ENCODE results near the gene OTUD5.

Gene OTUD5

DNA sequence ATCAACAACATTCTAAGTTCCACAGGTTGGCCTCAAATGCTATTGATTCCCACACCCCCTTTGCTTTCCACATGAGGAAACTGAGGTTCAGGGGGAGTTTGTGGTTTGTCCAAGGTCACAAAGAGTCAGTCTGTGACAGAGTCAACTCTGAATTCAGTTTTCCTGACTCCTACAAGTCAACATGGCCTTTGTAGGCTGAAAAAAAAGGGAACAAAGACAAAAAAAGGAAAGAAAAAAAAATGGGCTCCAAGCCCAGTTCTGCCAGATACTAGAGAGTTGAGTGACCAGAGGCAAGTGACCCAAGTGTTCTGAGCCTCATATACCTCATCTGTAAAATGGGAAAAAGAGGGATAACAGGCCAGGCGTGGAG, 22.1 kb downstream of the OTUD5 start:
- no peak for DNase-seq

DNA sequence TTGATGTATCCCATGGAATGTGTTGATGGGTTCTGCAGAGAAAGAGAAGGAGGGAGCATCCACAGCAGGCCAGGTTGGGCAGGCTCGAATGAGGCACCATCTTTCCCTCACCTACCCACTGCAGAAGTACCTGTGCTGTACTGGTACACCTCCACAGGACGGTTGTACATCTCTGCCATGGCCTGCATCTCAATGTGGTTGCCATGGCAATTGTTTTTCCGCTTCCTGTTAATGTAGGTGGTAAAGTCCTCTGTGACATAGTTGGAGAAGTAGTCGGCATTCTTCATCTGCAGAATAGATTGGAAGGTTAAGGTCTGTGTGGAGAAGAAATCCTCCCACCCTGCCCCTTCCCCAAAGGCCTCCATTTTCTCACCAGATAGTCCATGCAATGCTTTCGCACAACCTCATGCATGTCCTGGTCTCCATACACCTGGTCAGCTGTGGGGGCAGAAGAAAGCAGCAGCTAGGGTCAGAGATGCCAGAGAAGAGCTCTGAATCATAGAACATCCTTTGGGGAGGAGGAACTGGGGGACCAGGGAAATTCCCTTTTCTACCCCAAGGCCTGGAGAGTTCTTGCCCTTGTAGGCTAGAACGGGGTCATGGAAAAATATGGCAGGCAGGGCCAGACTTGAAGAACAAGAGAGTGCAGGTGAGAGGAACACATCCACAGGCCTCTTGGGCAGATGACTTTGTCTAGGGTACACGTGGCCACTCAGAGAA, 22.7 kb downstream of the OTUD5 start:
- DNase-seq, result no peak

DNA sequence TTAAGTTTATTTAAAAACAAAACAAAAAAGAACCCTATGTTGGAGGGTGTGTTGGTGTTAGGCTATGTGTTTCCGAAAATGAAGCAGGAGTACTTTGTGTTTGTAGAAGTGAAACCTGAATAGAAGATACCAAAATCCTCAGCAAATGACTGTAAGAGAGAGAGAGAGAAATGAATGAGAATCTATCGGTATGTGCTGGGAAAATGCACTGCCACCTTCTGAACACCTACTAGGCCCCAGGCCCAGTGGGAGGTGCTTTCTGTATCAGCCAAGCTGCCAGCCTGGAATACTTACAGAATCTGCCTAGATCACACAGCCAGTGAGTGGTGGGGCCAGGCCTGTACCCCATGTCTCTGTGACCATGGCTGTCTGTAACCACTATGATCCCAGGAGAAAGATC, 23.6 kb downstream of the OTUD5 start:
- DNase-seq, result no peak

DNA sequence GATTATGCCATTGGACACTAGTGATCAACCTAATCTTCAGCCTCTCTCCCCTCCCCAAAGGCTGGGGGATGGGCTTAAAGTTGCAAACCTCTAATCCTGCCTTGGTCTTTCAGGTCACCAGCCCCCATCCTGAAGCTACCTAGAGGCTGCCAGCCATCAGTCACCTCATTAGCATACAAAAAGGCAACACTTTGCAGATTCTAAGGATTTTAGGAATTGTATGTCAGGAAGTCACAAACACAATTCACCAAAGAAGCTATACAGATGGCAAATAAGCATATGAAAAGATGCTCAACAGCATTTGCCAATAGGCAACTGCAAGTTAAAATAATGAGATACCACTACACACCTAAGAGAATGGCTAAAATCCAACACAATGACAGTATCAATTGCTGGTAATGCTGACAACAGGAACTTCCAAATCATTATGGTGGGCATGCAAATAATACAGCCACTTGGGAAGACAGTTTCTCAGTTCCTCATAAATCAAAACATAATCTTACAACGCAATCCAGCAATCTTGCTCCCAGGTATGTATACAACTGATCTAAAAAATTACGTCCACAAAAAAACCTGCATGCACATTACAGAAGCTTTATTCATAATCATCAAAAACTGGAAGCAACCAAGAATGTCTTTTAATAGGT, 29.5 kb downstream of the OTUD5 start:
- no peak for DNase-seq

DNA sequence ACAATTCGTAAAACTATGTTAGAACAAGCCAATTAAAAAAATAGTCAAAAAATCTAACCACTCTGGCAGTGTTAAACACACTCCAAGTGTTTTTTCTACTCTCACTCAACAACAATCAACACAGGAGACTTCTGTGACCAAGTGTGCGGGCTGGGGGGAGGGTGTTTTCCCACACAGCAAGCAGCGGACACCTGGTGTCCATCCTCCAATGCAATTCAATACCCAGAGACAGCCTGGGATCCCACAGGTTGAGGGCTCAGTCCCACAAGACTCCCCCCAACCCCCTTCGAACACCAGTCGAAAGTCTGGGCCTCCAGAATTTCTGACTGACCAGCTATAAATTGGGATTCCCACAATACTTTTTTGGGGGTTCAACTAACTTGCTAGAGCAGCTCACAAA, 30.3 kb downstream of the OTUD5 start:
- DNase-seq, result no peak

DNA sequence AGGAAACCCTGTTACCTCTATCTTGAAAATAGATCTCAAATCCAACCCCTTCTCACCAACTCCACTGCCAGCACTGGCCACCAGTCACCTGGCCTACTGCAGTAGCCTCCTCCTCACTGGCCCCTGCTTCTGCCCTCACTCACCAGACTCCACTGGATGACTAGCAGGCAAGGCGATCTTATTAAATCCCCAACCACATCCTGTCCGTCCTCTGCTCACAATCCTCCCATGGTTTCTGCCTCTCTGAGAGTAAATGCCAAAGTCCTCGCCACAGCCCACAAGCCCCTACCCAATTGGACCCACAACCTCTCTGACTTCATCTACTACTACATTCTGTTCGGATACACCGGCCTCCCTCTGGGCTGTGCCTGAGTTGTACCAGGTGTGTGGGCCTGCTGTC, 33.1 kb downstream of the OTUD5 start:
- no peak for DNase-seq

DNA sequence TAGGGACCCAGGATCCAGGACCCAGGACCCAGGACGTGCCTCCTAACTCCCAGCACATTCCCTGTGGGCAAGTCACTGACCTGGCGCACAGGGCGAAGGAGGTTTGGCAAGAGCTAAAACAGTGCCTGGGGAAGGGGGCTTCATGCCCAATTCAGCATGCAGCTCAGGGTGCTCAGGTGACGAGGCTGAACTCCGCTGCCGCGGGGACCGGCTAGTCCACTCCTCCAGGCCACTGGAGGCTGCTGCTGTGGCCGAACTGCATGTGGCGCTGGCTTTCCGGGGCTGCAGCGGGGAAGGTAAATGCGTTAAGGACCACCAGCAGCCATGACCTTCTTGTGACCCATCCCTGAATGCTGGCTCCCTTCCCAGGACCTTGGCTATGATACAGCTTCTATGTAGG, 33.6 kb downstream of the OTUD5 start:
- no peak for DNase-seq

DNA sequence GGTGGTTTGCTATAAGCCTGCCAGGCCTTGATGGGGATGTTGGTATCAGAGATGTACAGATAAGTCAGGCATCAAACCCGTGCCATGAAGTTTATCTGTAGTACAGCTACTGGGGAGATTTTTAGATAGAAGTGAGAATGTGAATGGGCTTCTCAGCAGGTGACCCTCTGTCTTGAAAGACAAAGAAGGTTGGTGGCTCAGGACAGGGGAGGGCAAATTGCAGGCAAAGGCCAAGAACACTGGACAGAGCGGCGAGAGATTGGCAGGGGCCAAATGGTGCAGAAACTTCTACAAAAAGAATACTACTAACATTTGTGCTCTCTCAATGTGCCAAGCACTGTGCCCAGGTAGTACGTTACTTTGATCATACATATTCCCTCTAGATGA, 36.7 kb downstream of the OTUD5 start:
- DNase-seq, result no peak

DNA sequence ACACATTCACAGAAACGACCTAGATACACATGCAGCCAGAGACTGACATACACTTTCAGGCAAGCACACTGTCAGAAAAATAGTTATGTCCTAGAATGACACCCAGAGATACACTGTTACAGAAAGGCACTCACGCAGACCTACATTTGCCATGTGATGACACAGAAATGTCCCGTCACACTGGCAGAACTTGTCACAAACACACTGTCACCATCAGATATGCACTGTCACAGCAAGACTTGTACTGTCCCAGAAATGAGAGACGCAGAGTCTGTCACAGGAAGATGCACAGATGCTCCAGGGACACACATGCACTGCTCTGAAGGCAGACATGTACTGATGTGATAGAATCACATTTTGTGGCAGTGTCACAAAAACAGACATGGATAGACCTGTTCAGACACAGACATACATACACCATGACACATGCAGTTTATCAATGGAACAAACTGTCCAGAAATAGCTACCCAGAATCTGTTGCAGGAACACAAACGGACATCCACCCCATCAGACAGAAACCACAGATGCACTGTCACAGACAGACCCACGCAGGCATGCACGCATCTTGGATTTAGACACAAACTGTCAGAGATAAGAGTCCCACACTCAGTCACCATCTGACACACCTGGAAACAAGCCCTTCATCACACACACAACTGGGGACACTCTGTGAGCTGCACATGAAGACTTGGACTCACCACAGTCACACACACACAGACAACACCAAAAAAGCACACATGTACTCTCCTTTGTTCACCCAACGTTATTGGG, 37.3 kb downstream of the OTUD5 start:
- no peak for DNase-seq

DNA sequence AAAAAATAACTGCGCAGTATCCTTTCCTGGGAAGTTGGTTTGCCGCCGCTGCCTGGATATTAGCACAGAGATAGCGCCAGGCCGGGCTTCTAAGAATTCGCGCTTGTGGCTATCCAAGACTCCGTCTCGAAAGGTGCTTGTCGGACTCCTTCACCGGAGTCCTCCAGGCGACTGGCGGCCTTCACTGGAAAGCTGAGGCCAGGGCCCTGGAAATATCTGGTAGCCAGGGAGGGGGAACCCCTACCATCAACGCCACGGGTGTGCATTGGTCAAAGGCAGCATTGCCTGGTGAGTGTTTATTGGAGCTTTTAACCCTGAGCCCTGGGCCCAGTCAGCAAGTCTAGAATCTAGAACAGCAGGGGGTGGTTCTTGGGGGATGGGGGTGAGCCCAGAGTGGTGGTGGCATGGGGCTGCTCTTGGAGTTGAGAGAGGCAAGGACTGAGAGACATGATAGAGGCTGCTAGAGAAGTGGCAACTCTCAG, 38.0 kb downstream of the OTUD5 start:
- DNase-seq, result no peak

DNA sequence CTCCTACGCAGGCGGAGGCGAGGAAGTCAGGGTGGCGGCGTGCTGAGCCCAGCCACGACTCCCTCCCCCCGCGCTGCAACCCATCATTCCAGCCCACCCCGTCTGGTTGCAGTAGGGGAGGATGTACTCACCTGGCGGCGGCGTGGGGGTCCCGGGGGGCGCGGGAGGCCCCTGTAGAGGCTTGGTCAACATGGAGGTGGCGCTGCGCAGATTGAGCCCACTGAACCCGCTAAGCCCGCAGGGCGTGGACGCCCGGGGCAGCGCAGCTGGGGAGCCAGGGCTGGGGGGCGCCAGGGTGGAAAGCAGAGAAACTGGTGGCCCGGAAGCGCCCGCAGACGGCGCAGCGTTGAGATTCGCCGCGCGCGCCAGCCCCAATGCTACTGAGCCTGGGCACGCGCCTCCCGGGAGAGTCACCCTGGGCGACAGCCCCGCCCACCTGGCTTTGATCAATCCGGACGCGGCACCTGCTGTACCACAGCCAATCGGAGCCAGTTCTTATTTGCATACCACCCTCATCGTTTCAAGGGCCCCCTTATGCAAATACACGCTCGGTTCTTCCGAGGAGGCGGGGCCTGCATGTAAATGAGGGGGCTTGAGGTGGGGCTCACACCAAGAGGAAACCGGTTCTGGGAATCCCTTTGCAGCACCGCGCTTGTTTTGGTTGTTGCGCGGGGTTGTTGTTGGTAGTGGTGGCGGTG, 38.6 kb downstream of the OTUD5 start, which contains the start of gene PIM2:
TSS of gene PIM2 (minus strand) at position 382 of the 698 bp plus-strand sequence. CDS start at position 192, 190 bp downstream.
- DNase-seq, result no peak

DNA sequence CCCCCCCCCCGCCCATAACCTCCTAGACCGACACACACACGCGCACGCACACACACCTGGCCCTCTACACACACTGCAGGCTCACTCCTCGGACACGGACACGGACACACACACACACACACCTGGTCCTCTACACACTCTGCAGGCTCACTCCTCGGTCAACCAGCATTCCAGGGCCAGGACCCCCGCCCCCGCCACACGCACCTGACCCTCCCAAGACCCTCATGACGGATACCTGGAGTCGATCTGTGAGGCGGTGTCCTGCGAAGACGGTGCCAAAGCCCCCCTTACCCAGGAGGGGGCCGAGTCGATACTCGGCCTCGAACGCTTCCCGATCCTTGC, 39.1 kb downstream of the OTUD5 start:
- no peak for DNase-seq

DNA sequence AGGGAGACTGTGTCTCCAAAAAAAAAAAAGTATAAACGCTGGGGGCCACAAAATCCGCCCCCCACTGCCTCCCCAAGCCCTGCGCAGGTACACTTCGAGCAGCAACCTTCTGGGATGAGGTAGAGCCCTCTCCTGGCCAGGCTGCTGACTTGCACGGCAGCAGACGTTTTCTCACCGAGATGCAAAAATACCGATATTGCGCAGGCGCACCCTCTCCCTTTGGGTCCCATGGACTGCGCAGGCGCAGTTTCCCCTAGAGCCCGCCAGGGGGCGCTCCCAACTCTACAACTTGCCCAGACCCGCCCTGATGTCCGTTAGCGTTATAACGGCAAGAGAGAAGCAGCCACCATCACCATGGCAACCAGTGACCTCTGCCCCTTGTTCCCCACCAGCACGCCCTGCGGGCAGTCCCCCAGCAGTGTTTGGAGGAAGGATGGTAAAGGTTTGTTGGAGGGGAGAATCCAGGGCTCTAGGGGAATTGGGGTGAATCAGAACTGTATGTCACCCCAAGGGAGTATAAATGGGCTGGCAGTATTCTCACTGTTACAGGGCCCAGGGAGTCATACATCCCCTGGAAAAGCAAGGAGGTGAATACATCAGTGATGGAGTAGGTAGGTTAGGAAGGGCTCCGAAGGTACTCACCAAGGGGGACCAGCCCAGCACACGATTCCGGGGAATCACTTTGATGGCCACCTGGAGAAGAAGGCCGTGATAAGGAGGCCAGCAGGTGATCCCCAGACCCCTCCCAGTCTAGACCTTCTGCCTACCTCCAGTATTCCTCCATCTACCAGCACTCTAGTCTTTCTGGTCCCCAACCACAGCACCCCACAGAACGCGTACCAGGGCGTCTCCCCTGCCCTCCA, 40.0 kb downstream of the OTUD5 start:
- no peak for DNase-seq

DNA sequence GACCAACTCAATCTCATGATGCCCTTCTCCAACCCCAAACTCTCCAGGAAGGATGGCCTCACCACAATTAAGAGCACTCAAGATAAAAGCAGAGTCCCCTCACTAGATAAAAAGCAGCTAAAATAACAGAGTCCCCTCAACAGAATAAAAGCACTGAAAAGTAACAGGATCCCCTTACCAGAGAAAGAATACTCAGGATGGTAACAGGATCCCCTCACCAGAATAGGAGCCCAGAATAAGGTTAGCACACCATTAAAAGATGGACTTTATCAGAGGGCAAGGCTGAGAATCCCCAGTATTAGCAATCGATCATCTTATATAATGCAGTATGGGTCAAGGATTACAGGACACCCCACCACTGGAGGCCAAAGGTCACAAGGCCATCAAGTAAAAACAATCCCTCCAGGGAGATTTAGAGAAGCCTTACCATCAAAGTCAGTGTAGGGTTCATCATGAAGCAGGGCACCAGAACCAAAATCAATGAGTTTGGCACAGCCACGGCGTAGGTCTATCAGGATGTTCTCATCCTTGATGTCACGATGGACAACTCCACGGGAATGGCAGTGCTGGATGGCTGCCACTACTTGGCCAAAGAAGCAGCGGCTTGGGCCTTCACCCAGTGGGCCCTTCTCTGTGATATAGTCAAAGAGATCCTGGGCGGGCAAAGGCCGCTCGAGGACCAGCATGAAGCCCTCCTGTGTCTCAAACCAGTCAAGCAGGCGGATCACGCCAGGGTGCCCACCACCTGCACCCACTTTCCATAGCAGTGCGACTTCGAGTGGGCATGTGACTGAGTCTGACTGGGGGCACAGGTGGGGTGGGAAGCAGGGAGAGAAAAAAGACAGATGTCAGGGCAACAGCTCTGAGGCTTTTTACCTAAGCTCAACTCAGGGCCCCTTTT, 42.6 kb downstream of the OTUD5 start:
- no peak for DNase-seq

DNA sequence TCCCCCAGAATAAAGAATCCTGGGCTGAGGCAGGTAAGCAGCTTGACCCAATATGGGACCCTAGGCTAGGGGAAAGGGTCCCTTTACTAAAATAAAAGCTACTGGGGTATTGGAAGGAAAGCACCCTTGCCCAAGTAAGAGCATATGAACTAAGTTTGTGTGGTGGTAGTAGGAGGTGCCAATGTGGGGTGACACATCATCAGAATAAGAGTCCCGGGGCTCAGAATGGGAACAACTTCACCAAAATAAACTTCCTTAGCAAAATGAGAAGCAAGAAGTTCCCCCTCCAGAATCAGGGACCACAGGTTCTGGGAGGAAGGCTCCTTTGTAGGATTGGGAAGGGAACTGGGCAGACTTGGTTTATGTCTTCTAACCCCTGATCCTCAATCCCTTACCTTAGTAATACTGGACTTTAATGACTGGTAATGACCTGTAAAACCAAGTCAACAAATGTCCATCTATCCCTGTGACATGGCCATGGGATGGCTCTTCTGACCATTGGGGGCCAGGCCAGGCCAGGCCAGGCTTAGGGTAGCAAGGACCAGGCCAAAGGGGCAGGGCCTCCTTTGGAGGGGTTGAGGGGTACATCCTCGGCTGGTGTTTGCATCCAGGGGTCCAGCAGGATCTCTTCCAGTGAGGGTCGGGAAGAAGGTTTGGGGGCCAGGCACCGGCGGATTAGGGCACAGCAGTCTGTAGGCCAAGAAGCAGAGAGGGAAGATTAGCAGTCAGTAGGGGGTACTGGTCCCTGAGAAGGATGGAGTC, 43.6 kb downstream of the OTUD5 start:
- no peak for DNase-seq

DNA sequence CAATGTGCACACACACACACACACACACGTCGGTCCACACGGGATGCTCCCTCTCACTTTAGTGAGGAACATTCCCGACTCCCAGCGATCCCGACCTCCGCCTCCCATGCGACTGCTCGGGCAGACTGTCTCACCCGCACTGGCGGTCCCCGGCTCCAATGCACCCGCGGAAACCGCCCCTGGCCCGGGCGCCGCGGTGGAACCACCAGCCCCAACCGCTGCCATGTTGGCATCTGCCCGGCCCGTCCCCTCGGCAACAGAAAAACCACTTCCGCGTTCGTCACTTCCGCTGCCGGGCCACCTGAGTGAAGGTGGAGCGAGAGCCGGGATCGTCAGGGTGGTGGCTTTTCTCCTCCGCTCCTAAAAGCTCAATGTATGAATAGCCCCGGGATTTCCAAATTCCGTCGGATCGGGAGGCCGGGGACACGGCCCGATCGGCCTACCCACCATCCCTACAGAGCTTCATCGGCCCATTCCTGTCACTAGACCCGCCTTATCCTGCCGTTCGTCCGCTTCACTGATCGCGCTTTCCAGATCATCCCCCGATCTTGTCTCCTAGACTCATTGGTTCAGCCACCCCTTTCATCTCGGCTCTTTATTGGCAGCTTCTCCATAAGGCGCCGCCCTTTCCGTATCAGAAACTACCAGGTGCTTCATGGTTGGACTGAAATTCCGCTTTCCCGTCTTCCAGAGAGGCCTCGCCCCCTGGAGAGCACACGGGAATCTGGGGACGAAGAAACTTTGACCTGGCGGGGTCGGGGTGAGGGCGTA, 45.8 kb downstream of the OTUD5 start, which contains the start of gene SLC35A2:
TSS of gene SLC35A2 (minus strand) at position 235 of the 771 bp plus-strand sequence. CDS start at position 225, 10 bp downstream.
- DNase-seq, result no peak

DNA sequence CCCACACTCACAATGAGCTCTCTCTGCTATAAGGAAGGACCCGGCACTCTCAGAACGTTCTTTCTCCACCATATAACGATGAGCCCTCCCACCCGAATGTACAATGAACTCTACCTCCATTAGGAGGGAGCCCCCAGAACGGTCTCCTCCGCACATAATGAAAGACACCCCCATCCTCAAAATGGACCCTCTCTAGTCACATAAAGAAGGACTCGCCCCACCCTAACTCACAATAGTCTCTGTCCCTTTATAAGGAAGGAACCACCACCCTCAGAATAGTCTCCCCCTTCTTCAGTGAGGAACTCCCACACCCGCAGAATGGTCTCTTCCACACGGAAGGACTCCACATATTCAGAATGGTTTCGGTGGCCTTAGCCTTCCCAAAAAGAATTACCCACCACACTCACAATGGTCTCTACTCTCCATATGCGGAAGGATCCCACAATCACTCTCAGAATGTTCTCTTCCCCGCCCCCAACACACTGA, 46.4 kb downstream of the OTUD5 start:
- no peak for DNase-seq

DNA sequence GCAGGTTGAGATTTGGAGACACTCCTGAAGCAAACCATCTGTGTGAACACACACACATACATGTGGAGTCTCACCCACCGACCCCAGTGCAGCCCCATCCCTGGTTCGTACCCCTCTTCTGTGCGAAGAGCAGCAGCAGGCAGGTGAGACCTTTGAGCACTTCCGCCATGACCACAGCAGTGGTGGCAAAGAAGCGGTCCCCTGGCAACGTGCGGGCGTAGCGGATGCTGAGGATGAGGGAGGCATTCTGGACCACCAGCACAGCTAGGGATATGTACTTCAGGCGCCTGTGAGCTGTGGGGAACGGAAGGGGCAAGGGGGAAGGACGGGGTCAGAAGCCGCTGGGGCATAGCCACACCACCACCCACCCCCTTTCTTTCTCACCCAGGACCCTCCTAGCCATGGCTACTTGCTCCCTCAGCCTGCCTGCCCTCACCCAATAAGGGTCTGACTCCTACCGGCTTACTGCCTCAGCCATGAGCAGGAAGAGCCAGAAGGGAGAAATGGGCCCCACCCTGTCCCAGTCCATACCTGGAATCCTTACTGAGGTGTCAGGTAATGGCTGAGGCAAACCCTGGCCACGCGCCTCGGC, 47.6 kb downstream of the OTUD5 start:
- no peak for DNase-seq

DNA sequence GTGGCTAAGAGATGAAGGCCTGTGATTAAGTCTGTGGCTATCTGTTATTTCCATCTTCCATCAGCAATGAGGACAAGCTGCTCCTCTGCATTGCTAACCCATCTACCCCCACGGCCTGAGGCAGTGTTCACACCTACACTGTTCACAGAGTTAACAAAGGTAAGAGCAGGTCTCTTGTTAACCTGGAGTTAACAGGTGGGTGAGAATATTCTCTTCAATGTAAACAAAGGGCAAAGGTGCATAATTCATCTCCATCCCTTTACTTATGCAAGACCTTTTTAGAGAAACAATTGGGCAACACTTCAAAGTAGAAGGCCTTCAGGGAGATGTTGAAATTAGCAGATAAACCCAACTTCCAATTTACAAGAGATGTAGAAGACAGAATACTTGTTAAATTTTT, 48.8 kb downstream of the OTUD5 start:
- no peak for DNase-seq

All from cortex of kidney (tissue), 1 donor.